BE2C (cell line): ENCODE results near the gene COL18A1.
"Not testable (repeated sequence)": the region's sequence is repeated elsewhere in the genome, so short reads cannot be mapped to it uniquely, and the experiment has no call there.

ENCODE experiments used
- DNase-seq: peaks from one replicate; pipeline ENCODE4 v3.0.0-alpha.2; 2020
- H3K27me3 ChIP-seq: fragments of 250-450 bp; sonication (Bioruptor Pico); 2 replicates; pipeline ENCODE4 v1.5.1; 2020; ENCODE audit warnings: mild to moderate bottlenecking
- H3K36me3 ChIP-seq: fragments of 250-450 bp; sonication (Bioruptor Pico); 2 replicates; pipeline ENCODE4 v1.5.1; 2020; ENCODE audit warnings: mild to moderate bottlenecking
- H3K4me1 ChIP-seq: fragments of 250-450 bp; sonication (Bioruptor Pico); 2 replicates; pipeline ENCODE4 v1.5.1; 2020
- H3K4me3 ChIP-seq: 2 replicates; pipeline ENCODE4 v1.5.1; 2011; ENCODE audit warnings: low read depth, low read length
- H3K9me3 ChIP-seq: fragments of 250-450 bp; sonication (Bioruptor Pico); 2 replicates; pipeline ENCODE4 v1.5.1; 2020
- TF ChIP-seq, protein P1 (sequence below): IDR thresholded peaks from 2 replicates; pipeline ENCODE4 v1.5.1; 2012; ENCODE audit warnings: mild to moderate bottlenecking, low read depth, low read length

The COL18A1 gene

DNA sequence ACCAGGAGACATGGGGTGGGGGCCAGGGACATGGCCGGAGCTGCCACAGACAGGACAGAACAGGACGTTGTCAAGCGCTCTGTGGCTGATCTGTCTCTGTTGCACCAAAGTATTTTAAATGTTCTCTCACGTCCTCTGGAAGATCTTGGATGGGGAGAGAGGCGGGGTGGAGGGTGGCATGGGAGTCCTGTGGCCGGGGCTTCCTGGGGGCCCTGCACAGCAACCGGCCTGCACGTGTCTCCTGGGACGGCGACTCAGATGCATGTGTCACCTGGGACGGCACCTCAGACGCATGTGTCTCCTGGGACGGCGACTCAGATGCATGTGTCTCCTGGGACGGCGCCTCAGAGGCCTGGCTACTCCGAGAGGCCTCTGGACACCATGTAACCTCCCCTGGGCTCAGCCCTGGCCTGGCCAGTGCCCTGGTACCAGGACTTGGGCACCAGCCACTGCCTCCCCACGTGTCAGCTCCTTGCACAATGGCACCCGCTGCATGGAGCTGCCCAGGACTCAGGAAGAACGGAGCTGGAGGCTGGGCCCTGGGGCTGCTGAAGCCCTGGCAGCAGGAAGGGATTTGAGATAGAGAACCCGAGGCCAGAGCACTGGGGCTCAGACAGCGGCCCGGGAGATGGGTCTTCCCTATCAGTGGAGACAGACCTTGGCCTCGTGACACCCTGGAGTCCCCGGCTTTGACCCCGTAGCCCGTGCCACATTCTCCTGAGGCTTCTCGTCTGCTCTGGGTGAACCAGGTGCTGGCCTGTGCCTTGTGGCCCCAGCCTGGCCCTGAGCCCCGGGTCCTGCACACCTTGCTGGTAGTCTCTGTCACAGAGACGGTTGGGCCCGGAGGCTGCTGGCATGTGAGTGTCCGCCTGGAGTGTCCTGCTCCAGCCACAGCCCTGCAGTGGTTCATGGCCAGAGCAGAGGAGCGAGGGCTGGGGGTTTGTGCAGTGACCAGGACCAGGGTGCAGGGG is 152.0 kb downstream of the COL18A1 start:
- no peaks in the 10 kb centered on the region for H3K27me3 ChIP-seq
- TF ChIP-seq, protein P1, sequence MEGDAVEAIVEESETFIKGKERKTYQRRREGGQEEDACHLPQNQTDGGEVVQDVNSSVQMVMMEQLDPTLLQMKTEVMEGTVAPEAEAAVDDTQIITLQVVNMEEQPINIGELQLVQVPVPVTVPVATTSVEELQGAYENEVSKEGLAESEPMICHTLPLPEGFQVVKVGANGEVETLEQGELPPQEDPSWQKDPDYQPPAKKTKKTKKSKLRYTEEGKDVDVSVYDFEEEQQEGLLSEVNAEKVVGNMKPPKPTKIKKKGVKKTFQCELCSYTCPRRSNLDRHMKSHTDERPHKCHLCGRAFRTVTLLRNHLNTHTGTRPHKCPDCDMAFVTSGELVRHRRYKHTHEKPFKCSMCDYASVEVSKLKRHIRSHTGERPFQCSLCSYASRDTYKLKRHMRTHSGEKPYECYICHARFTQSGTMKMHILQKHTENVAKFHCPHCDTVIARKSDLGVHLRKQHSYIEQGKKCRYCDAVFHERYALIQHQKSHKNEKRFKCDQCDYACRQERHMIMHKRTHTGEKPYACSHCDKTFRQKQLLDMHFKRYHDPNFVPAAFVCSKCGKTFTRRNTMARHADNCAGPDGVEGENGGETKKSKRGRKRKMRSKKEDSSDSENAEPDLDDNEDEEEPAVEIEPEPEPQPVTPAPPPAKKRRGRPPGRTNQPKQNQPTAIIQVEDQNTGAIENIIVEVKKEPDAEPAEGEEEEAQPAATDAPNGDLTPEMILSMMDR, result no peak
- H3K9me3 ChIP-seq, result no peaks in the 10 kb centered on the region
- no peaks in the 10 kb centered on the region for H3K36me3 ChIP-seq
- peaks cover 8% of the 10 kb centered on the region for H3K4me1 ChIP-seq
- no peak for DNase-seq
- H3K4me3 ChIP-seq, result peak overlapping the region; percentile 40

DNA sequence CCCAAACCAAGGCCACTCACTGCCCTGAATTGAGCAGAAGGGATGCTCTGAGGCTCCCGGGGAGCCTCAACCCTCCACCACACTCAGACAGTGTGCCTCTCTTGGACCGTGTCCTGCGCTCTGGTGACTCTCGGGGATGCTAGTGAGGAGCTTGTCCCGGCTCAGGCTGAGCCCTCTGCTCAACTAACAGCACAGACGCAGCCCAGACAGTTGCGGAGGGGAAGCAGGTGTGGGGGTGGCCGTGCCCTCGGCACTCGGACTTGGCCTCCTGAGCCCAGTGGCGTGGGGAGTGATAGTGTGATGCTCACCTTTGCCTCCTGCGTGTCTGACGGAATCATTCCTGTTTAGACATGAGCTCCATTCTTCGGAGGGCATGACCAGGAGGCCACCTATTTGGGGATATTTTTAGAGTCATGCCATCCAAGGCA is 152.7 kb downstream of the COL18A1 start:
- Histone ChIP-seq H3K27me3 (no peaks in the 10 kb centered on the region), H3K36me3 (no peaks in the 10 kb centered on the region), H3K9me3 (no peaks in the 10 kb centered on the region), H3K4me3 (no peak overlapping the region), H3K4me1 (peaks cover 8% of the 10 kb centered on the region)
- DNase-seq, result no peak
- TF ChIP-seq, protein P1, result no peak

DNA sequence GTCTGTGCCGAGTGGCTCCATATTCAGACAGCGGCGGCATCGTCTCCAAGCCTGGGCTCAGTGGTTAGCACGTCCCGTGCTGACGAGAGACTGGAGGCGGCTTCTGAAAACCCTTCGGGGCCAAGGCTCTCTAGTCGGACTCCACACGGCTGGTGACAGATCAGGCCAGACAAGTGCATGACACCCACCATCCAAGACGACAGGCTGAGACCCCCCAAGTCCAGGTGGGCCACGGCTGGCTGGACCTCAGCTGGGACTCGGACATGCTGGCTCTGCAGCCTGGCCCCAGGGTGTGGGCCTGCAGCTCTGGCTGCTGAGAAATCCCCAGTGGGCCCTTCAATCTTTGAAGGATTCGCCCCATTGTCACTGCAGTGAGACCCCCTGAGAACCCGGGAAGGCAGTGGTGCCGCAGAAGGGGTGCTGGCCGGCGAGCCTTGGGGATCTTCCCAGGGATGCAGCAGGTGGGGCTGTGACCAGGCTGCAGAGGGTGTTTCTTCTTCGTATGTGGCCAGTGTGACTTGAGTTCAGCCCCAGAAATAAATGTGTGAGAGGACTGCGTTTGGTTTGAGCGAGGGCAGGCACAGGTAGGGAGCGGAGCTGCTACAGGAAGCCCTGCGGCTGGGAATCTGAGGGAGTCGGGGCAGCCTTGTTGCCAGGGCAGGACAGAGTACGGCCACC is 153.2 kb downstream of the COL18A1 start:
- no peaks in the 10 kb centered on the region for H3K9me3 ChIP-seq
- H3K36me3 ChIP-seq, result no peaks in the 10 kb centered on the region
- H3K27me3 ChIP-seq, result no peaks in the 10 kb centered on the region
- peaks cover 8% of the 10 kb centered on the region for H3K4me1 ChIP-seq
- TF ChIP-seq, protein P1, result no peak
- no peak for DNase-seq
- no peak overlapping the region for H3K4me3 ChIP-seq

DNA sequence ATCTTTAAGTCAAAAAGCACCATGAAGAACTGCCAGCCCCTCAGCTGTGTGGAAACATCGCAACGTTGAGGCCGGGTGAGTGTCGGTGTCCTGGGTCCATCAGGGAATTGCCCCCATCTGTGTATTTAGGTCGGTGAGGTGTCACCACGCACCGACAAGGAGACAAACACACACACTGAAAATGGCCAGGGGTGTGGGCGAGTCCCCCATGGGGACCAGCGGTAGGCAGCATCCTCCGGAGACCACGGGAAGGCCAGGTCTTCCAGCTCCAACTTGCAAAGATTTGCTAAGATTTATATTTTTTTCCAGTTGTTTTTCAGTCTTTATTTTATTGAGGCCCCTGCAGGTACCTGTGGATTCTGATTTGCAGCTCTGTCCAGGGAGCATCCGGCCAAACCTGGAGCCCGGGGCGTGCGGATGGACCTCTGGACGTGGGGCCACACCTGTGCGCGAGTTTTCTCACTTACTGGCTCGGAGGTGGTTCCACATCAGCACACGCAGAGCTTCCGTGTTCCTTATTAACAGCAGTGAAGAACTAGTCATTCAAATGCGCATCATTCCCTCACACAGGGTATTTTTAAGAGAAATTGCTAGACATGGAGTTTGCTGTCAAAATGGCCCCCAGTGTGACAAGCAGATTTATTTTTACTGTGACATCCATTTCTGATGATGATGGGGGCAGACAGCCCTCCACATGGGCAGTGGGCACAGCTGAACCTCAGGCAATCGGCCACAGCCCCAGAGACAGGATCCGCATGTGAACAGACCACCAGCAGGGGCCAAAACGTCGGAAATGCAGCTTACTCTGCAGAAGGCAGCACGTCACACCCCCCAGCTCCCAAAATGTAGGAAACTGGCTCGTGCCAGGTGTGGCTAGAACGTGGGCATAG is 154.5 kb downstream of the COL18A1 start:
- H3K4me1 ChIP-seq, result peaks cover 8% of the 10 kb centered on the region
- TF ChIP-seq, protein P1, result no peak
- DNase-seq, result no peak
- H3K4me3 ChIP-seq, result no peak overlapping the region
- no peaks in the 10 kb centered on the region for H3K9me3 ChIP-seq
- H3K36me3 ChIP-seq, result no peaks in the 10 kb centered on the region
- no peaks in the 10 kb centered on the region for H3K27me3 ChIP-seq

DNA sequence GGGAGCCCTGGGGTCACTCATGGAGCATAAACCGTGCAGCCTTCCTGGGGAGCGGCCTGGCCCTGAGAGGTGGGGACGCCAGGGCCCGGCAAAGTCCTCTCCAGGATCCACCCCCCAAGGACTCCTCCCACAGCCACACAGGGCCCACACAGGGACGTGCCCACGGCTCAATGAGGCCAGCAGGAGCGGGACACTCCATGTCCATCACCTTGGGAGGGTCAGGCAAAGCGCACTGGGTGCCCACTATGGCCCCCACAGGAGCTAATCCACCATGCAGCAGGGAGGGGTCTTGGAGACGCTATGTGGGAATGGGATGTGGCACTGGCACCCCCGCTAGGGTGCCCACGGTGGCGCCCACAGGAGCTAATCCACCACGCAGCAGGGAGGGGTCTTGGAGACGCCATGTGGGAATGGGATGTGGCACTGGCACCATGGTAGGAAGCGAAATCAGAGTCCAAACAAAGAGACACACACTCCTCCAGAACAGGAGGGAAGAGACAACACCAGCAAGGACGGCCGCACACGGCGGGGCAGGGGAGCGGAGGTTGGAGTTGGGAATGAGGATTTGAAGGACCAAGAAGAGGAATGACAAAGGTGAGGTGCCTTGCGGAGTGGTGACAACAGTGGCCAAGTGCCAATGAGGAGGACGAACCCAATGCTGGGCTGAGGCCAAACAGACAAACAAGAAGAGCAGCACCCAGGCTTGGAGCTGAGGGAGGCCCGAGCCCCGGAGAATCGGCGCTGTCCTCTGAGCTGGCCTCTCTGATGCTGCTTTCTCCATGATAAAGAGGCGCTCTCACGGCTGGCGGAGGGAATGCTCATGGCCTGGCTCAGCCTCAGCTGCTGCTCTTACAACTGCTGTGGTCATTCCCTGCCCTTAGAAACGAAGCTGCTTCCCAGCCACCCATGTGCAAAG is 155.4 kb downstream of the COL18A1 start:
- DNase-seq, result no peak
- peaks cover 9% of the 10 kb centered on the region for H3K4me1 ChIP-seq
- TF ChIP-seq, protein P1, result no peak
- H3K36me3 ChIP-seq, result no peaks in the 10 kb centered on the region
- no peaks in the 10 kb centered on the region for H3K9me3 ChIP-seq
- no peaks in the 10 kb centered on the region for H3K27me3 ChIP-seq
- no peak overlapping the region for H3K4me3 ChIP-seq

DNA sequence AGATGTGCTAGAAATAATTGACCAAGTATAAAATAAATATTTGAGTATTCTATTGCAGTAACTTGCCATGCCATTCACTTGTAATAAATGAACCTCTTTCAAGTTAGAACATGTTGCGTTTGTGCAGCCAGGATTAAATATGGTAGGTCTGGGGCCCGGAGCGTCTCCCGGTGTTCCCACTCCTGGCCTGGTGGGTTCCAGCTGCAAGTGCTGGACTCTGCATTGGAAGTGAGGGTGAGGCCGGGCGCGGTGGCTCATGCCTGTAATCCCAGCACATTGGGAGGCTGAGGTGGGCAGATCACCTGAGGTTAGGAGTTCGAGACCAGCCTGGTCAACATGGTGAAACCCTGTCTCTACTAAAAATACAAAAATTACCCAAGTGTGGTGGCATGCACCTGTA is 156.3 kb downstream of the COL18A1 start:
- not testable (repeated sequence) for H3K27me3 ChIP-seq, DNase-seq, H3K36me3 ChIP-seq, H3K4me3 ChIP-seq, H3K9me3 ChIP-seq
- peaks cover 10% of the 10 kb centered on the region for H3K4me1 ChIP-seq
